Stimulated activated CD8-positive, alpha-beta memory T cell treated with anti-CD3 and anti-CD28 coated beads, Interleukin-2, amount 100 ng/mL, for 1 hour (primary cell): Measurements from ENCODE around the gene POMGNT1.

ENCODE experiments used
- DNase-seq, 2 donors: peaks; one replicate each; pipeline ENCODE4 v3.0.0-alpha.2; 2020; ENCODE audit warnings: low read depth in 2 of 2

Gene POMGNT1

GRCh38 chr1:46157916-46158311, 40.3 kb downstream of the POMGNT1 start:
- no peak for DNase-seq

GRCh38 chr1:46153732-46154131, 44.5 kb downstream of the POMGNT1 start:
- no peak for DNase-seq

DNA sequence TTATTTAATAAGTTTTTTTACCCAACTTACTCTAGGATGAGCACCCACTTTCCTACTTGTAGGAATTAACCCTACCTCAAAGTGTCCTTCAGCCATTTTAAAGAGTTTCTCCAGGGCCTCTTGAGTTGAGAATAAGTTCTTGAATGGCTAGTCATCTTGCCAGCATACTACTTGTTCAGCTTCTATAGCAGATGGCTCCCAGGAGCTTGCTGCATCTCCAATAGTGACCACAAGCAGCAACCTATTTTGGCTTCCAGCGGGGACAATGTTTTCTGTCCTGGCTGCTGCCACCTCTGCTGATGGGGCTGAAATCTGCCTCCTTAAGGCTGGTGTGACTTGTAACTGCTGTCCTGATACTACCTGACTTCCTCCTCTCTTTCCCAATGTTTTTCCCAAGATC, 45.0 kb downstream of the POMGNT1 start:
- no peak for DNase-seq

DNA sequence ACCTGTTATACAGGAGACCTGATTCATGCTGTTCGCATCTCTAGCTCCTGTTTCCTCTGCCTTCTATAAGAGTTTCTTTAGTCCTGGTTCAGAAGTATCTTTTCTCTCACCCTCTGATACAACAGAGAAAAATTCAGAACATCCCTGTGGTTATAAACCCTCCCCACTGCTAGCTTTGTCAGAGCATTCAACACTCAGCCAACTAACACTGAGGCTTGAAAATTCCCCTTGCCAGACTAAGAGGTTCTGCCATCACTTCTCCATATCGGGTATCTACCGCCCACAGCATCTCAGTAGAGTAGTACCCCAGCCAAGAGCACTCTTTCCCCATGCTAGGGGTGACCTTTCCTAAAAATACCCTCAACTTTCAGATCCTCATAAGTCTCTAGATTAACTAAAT, 46.2 kb downstream of the POMGNT1 start:
- no peak for DNase-seq

GRCh38 chr1:46150085-46150484, 48.1 kb downstream of the POMGNT1 start:
- no peak for DNase-seq

- no peak for DNase-seq
These were observed 49.9 kb downstream of the POMGNT1 start for GRCh38 chr1:46148318-46148717.
